SU-DHL-6 (cell line): Measurements from ENCODE around the gene MGAT5B.

Source experiments
- EZH2phosphoT487 ChIP-seq: fragments of 200-600 bp; sonication (generic), shearing (Covaris generic); conservative IDR thresholded peaks from 2 replicates; pipeline ENCODE4 v1.6.1; 2018; ENCODE audit warnings: mild to moderate bottlenecking, antibody characterized with exemption, low read length, moderate library complexity, mixed read lengths
- TF ChIP-seq, protein P1 (sequence below): fragments of 200-600 bp; sonication (generic); IDR thresholded peaks from one replicate; pipeline ENCODE4 v1.5.1; 2017; ENCODE audit warnings: antibody characterized with exemption, mild to moderate bottlenecking, low read length, moderate library complexity; ENCODE audit not compliant: insufficient read depth, poor library complexity, severe bottlenecking

GRCh38 chr17:76844485-76844829 is 23.7 kb upstream of the MGAT5B start:
- TF ChIP-seq, protein P1, sequence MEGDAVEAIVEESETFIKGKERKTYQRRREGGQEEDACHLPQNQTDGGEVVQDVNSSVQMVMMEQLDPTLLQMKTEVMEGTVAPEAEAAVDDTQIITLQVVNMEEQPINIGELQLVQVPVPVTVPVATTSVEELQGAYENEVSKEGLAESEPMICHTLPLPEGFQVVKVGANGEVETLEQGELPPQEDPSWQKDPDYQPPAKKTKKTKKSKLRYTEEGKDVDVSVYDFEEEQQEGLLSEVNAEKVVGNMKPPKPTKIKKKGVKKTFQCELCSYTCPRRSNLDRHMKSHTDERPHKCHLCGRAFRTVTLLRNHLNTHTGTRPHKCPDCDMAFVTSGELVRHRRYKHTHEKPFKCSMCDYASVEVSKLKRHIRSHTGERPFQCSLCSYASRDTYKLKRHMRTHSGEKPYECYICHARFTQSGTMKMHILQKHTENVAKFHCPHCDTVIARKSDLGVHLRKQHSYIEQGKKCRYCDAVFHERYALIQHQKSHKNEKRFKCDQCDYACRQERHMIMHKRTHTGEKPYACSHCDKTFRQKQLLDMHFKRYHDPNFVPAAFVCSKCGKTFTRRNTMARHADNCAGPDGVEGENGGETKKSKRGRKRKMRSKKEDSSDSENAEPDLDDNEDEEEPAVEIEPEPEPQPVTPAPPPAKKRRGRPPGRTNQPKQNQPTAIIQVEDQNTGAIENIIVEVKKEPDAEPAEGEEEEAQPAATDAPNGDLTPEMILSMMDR: no peak
- TF ChIP-seq EZH2phosphoT487: no peak
